HUES64 (cell line): ENCODE data around the gene NMNAT1.
"Not testable (repeated sequence)": the region's sequence is repeated elsewhere in the genome, so short reads cannot be mapped to it uniquely, and the experiment has no call there.

Experiments used
- H3K27ac ChIP-seq: 2 replicates; pipeline ENCODE4 v1.7.0; 2013; ENCODE audit warnings: low read depth, low read length, inconsistent platforms
- H3K27me3 ChIP-seq: 2 replicates; pipeline ENCODE4 v1.6.1; 2013; ENCODE audit warnings: mild to moderate bottlenecking, low read length; ENCODE audit not compliant: insufficient read depth
- H3K36me3 ChIP-seq: 2 replicates; pipeline ENCODE4 v1.6.1; 2013; ENCODE audit warnings: mild to moderate bottlenecking, low read length; ENCODE audit not compliant: insufficient read depth
- H3K4me1 ChIP-seq: 2 replicates; pipeline ENCODE4 v1.6.1; 2013; ENCODE audit warnings: mild to moderate bottlenecking, low read length, moderate library complexity; ENCODE audit not compliant: insufficient read depth
- H3K4me3 ChIP-seq: 2 replicates; pipeline ENCODE4 v1.5.1; 2013; ENCODE audit warnings: mild to moderate bottlenecking, low read length, moderate library complexity
- H3K9ac ChIP-seq: 2 replicates; pipeline ENCODE4 v1.6.1; 2013; ENCODE audit warnings: mild to moderate bottlenecking, low read depth, low read length
- H3K9me3 ChIP-seq: 2 replicates; pipeline ENCODE4 v1.6.1; 2013; ENCODE audit warnings: low read depth, low read length; ENCODE audit not compliant: insufficient read depth
- WGBS: fragments of 150-250, 120-280 bp; methylation state at CpG from one replicate; pipeline ENCODE4 v1.1.7; 2013; ENCODE audit warnings: missing lambda C conversion rate; 5-methylcytosine and 5-hydroxymethylcytosine counted together

Gene NMNAT1

DNA sequence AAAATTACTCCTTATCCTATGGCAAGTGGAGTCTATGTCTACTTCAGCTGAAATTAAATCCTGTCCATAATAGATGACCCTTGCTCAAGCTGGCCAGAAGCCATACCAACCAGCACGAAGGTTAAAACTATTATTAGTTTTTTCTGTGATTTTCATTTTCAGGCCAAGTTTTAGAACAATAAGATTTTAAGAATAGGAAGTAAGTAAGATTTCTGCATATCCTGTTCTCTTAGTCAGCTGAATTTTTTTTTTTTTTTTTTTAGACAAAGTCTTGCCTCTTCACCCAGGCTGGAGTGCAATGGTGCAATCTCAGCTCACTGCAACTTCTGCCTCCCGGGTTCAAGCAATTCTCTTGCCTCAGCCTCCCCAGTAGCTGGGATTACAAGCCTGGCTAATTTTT is 47.7 kb downstream of the NMNAT1 start:
- H3K9ac ChIP-seq, result no peak overlapping the region
- no peak overlapping the region for H3K27ac ChIP-seq
- no peaks in the 10 kb centered on the region for H3K36me3 ChIP-seq
- 94% methylated on average over 2 of the region's 2 CpGs for WGBS
- no peaks in the 10 kb centered on the region for H3K9me3 ChIP-seq
- no peak overlapping the region for H3K4me3 ChIP-seq
- H3K27me3 ChIP-seq, result peaks cover 10% of the 10 kb centered on the region; the same call in 1 of the 2 replicates
- H3K4me1 ChIP-seq, result no peaks in the 10 kb centered on the region

DNA sequence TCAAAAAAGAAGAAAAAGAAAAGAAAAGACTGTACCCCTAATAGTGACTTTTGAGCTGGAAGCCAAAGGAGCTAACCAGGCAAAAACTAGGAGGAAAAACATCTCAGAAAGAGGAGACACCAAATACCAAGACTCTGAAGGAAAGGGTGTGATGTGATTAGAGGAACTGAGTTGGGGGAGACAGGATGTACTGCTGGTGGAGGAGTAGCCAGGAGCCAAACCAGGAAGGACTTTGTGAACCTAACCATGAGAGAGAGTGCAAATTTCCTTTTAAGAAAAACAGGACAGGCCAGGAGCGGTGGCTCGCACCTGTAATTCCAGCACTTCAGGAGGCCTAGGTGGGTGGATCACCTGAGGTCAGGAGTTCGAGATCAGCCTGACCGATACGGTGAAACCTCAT is 49.6 kb downstream of the NMNAT1 start:
- no peaks in the 10 kb centered on the region for H3K9me3 ChIP-seq
- no peaks in the 10 kb centered on the region for H3K36me3 ChIP-seq
- H3K27me3 ChIP-seq, result peaks cover 29% of the 10 kb centered on the region
- 93% methylated on average over 3 of the region's 5 CpGs for WGBS
- H3K27ac ChIP-seq, result no peak overlapping the region
- H3K4me1 ChIP-seq, result 0 out of 2 replicates have a peak, but pooled peaks cover 2% of the 10 kb centered on the region
- H3K4me3 ChIP-seq, result no peak overlapping the region
- H3K9ac ChIP-seq, result no peak overlapping the region

DNA sequence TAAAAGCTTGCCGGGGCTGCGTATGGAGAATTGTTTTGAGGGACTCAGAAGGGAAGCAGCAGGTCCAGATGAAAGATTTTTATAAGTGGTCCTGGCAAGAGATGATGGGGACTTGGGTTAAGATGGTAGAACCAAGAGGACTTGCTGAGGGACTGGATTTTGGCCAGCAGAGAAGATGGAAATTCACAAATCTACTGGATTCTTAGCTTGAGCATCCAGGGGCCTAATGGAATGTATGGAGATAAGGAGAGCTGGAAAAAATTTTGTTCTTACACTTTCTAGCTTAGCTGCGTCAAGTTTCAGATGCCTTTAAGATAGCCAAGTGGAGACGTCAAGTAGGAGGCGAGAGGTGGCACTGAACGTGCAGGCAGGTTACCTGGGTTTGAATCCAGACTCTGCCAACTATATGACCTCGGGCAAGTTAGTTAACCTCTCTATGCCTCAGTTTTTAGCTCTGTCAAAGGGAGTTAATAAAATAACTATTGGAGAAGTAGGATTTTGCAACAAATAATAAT is 50.3 kb downstream of the NMNAT1 start:
- Histone ChIP-seq H3K36me3 (no peaks in the 10 kb centered on the region), H3K4me1 (0 out of 2 replicates have a peak, but pooled peaks cover 2% of the 10 kb centered on the region), H3K27me3 (peaks cover 36% of the 10 kb centered on the region), H3K9ac (no peak overlapping the region), H3K4me3 (no peak overlapping the region), H3K27ac (no peak overlapping the region), H3K9me3 (no peaks in the 10 kb centered on the region)
- 92% methylated on average over 7 of the region's 7 CpGs for WGBS

DNA sequence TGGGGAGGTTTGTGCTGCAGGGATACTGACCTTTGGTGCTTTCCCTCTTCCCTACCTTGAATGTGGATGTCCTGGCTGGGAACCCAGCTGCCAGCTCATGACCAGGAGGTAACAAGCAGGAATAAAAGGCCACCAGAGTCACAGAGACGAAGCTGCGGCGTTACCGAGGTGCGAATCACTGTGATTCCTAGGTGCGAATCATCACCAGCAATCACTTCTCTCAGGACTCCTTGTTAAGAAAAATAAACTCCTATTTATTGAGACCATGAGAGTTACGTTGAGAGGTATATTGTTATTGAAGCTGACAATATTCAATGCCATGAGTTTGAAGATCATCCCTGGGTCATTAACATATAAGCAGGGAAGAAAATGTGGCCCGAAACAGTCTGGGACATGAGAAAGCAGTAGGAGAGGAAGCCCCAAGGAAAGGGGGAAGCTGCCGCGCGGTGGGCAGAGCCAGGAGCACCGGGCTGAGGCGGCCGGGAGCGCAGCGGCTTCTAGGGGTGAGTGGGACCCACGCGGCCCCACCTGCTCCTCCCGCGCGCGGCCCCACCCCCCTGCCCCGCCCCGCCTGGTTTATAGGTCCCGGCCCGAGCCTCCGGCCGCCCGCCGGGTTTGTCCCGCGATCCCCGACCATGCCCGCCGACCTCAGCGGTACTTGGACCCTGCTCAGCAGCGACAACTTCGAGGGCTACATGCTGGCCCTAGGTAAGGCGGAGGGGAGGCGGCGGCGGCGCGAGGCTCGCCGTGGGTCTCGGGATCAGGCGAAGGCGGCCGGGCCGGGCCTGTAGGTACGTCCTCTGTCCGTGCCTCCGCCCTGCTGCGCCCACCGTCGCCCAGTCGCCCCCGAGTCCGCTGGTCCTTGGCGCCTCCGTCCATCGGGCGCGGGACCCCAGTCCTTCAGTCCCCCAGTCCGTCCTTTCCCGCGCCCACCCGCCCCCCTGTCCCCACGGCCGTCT is 53.6 kb downstream of the NMNAT1 start, which contains the start of gene RBP7:
Gene RBP7, plus strand, starts transcription at position 605 of the 959 bp plus-strand sequence. Its CDS starts 31 bp downstream, at position 636.
- peaks cover 42% of the 10 kb centered on the region for H3K27me3 ChIP-seq
- no peaks in the 10 kb centered on the region for H3K9me3 ChIP-seq
- 0 out of 2 replicates have a peak, but pooled peaks cover 2% of the 10 kb centered on the region for H3K4me1 ChIP-seq
- H3K9ac ChIP-seq, result no peak within 1 kb of the TSS; the same call in 1 of the 2 replicates
- no peaks in the 10 kb centered on the region for H3K36me3 ChIP-seq
- no peak within 1 kb of the TSS for H3K27ac ChIP-seq
- H3K4me3 ChIP-seq, result peak within 1 kb of the TSS; percentile 58
- WGBS, result 3% methylated on average over 68 of the region's 71 CpGs

DNA sequence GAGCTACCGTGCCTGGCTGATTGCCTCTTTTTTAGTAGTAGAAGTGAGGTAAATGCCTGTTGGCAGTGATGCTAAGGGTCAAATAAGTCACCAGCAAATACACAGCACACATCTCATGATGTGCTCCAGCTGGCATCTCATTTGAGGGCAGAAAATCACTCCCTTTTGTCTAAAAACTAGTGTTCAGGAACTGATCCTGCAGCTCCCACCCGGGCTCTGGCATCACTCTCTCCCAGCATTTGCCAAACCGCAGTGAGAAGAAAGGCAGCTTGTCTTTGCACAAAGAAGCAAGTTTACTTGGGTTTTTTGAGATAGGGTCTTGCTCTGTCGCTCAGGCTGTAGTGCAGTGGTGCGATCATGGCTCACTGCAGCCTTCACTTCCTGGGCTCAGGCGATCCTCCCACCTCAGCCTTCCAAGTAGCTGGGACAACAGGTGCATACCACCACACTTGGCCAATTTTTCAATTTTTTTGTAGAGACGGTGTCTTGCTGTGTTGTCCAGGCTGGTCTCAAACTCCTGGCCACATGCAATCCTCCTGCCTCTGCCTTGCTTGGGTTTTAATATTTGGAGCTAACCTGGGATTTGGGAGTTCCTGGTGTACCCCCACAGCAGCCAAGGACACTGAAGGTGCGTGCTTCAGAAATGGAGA is 57.9 kb downstream of the NMNAT1 start:
- 89% methylated on average over 8 of the region's 8 CpGs for WGBS
- H3K9ac ChIP-seq, result no peak overlapping the region

DNA sequence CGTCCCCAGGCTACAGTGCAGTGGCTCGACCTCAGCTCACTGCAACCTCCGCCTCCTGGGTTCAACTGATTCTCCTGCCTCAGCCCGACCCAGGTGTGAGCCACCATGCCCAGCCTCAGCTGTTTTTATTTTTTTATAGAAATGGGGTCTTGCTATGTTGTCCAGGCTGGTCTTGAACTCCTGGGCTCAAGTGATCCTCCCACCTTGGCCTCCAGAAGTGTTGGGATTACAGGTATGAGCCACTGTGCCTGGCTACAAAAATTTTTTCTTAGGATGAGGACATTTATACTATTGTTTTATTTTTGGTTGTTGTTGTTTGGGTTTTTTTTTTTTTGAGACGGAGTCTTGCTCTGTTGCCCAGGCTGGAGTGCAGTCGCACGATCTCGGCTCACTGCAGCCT is 62.0 kb downstream of the NMNAT1 start:
- not testable (repeated sequence) for H3K27ac ChIP-seq, H3K36me3 ChIP-seq, H3K9me3 ChIP-seq, H3K9ac ChIP-seq, H3K4me1 ChIP-seq, H3K27me3 ChIP-seq, H3K4me3 ChIP-seq
- 96% methylated on average over 8 of the region's 8 CpGs for WGBS

More for the DNA sequence above, 57.9 kb downstream of the NMNAT1 start:
- no peaks in the 10 kb centered on the region for H3K36me3 ChIP-seq
- no peak overlapping the region for H3K27ac ChIP-seq
- peaks cover 31% of the 10 kb centered on the region for H3K27me3 ChIP-seq
- 0 out of 2 replicates have a peak, but pooled peaks cover 2% of the 10 kb centered on the region for H3K4me1 ChIP-seq
- no peak overlapping the region for H3K4me3 ChIP-seq
- H3K9me3 ChIP-seq, result no peaks in the 10 kb centered on the region

DNA sequence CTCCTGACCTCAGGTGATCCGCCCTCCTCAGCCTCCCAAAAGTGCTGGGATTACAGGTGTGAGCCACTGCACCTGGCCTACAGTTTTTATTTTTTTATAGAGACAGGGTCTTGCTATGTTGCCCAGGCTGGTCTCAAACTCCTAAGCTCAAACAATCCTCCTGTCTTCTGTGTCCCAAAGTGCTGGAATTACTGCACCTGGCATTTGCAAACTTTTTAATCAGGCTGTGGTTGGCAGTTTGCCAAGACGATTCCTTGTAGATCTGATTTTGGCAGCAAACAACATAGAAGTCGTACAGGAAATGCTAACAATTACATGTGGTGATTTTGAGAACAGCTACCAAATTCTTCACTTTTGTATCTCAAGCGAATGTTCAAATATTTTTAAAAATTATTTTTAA is 63.9 kb downstream of the NMNAT1 start:
- no peaks in the 10 kb centered on the region for H3K4me1 ChIP-seq
- no peak overlapping the region for H3K27ac ChIP-seq
- H3K9me3 ChIP-seq, result no peaks in the 10 kb centered on the region
- no peak overlapping the region for H3K4me3 ChIP-seq
- 91% methylated on average over 3 of the region's 4 CpGs for WGBS
- H3K36me3 ChIP-seq, result no peaks in the 10 kb centered on the region
- no peak overlapping the region for H3K9ac ChIP-seq
- H3K27me3 ChIP-seq, result no peaks in the 10 kb centered on the region

DNA sequence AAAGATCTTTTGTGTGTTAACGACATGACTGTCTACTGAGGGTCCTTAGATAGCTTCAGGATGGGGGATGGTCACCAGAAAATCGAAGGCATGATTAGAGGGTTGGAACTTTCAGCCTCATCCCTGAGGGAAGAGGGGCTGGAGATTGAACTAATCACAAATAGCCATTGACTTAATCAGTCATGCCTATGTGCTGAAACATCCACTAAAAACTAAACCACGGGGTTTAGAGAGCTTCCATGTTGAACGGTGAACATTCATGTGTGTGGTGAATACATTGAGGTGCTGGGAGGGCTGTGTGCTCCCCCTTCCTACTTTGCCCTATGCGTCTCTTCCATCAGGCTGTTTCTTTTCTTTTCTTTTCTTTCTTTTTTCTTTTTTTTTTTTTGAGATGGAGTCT is 70.7 kb downstream of the NMNAT1 start:
- Histone ChIP-seq H3K9me3 (no peaks in the 10 kb centered on the region), H3K36me3 (no peaks in the 10 kb centered on the region), H3K4me3 (no peak overlapping the region), H3K27me3 (no peaks in the 10 kb centered on the region), H3K9ac (no peak overlapping the region), H3K27ac (no peak overlapping the region), H3K4me1 (no peaks in the 10 kb centered on the region)
- WGBS, result 90% methylated on average over 4 of the region's 5 CpGs

DNA sequence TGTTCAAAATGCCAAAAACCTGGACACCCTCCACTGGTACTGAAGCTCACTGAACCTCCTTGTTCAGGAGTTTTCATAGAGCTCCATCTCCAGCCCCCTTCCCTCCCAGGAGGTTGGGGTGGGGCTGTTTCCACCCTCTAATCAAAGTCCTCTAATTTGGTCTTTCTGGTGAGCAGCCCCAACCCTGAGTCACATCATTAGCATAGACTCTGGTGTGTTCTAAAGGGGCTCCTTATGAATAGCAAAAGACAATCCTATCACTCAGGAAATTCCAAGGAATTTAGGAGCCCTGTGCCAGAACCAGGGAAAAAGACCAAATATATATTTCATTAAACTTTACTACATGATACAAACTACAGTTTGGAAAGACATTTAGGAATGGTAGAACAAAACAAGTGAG is 76.3 kb downstream of the NMNAT1 start:
- no peak overlapping the region for H3K9ac ChIP-seq
- no peaks in the 10 kb centered on the region for H3K9me3 ChIP-seq
- no peaks in the 10 kb centered on the region for H3K36me3 ChIP-seq
- no peak overlapping the region for H3K4me3 ChIP-seq
- no peaks in the 10 kb centered on the region for H3K27me3 ChIP-seq
- no peak overlapping the region for H3K27ac ChIP-seq
- H3K4me1 ChIP-seq, result no peaks in the 10 kb centered on the region

DNA sequence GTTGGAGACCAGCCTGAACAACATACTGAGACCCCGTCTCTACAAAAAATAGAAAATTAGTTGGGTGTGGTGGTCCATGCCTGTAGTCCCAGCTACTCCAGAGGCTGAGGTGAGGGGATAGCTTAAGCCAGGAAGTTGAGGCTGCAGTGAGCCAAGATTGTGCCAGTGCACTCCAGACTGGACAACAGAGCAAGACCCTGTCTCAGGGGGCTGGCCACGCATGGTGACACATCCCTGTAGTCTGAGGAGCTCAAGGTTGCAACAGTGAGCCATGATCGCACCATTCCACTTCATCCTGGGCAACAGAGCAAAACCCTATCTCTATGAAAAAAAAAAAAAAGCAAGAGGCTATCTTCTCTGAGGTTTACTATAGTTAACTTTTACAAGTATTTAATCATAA is 76.8 kb downstream of the NMNAT1 start:
- no peaks in the 10 kb centered on the region for H3K4me1 ChIP-seq
- WGBS, result 89% methylated on average over 3 of the region's 3 CpGs
- H3K9ac ChIP-seq, result no peak overlapping the region
- H3K4me3 ChIP-seq, result no peak overlapping the region
- no peak overlapping the region for H3K27ac ChIP-seq
- no peaks in the 10 kb centered on the region for H3K9me3 ChIP-seq
- no peaks in the 10 kb centered on the region for H3K36me3 ChIP-seq
- H3K27me3 ChIP-seq, result no peaks in the 10 kb centered on the region

DNA sequence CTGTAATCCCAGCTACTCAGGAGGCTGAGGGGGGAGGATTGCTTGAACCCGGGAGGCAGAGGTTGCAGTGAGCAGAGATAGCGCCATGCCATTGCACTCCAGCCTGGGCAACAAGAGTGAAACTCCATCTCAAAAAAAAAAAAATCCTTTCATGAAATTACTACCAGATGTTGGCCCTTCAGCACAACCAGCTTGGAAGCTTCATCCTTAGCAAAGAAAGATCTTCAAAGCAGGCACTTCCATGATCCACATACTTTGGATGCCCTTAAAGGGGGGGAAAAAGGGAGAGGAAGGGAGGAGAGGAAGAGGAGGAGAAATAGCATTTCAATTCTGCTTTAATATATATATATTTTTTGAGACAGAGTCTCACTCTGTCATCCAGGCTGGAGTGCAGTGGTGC is 77.4 kb downstream of the NMNAT1 start:
- not testable (repeated sequence) for H3K9me3 ChIP-seq, H3K36me3 ChIP-seq, H3K9ac ChIP-seq, H3K4me1 ChIP-seq, H3K27me3 ChIP-seq, H3K4me3 ChIP-seq, H3K27ac ChIP-seq
- 95% methylated on average over 2 of the region's 2 CpGs for WGBS
